Uterus (tissue), 2 donors: ENCODE data around the gene C6orf89.

Experiments
- CTCF ChIP-seq, 4 experiments: fragments of 200-600 bp in 2 of 4; fragments of 450-650 bp in 2 of 4; sonication (generic) in 2 of 4; IDR thresholded peaks; one replicate each; pipeline ENCODE4 v1.5.1; 2016 to 2019; ENCODE audit warnings: antibody characterized with exemption in 4 of 4, mild to moderate bottlenecking in 2 of 4, moderate library complexity in 1 of 4
- POLR2A ChIP-seq, 2 donors: fragments of 450-650 bp; IDR thresholded peaks; one replicate each; pipeline ENCODE4 v1.6.1; 2016; ENCODE audit warnings: antibody characterized with exemption in 2 of 2, mild to moderate bottlenecking in 1 of 2, moderate library complexity in 1 of 2

DNA sequence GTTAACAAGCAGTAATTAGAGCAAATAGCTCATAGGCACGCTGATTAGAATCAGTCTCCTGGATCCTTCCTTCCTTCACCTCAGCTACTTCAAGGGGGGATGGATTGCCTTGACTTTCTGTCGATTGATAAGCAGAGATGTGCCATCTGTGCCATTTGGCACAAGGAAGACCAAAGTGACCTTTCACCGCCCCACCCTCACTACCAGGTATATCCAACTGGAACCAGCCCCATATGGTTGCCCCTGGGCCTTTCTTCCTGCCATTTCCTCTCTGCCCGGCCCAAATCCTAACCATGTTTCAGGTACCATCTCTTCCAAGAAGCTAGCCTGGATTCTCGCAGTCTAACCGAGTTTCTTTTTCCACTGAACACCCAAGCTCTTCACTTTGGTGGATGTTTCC is 37.8 kb upstream of the C6orf89 start:
- TF ChIP-seq CTCF (IDR thresholded peaks at IDR 0.05) (no peak), POLR2A (IDR thresholded peaks at IDR 0.05) (no peak)
